Cardiac muscle cell (in vitro differentiated cells and primary cell): ENCODE measurements around the gene RNF168. TPM values are rescaled to one million over a fixed set of nuclear protein-coding genes. Genes with fewer than 3 reads are reported as not detected.

Experiments used
- DNase-seq, 2 donors: peaks; one replicate each; pipeline versions ENCODE4 v3.0.0 to v3.0.0-alpha.2; 2010 to 2017; ENCODE audit warnings: low read depth in 1 of 2, low spot score in 1 of 2
- H3K27ac ChIP-seq: fragments of 200-600 bp; sonication (generic); 2 replicates; pipeline ENCODE4 v1.5.1; 2016
- H3K27me3 ChIP-seq: fragments of 200-600 bp; sonication (generic); 2 replicates; pipeline ENCODE4 v1.6.0; 2016; ENCODE audit warnings: control low read depth
- H3K36me3 ChIP-seq: fragments of 200-600 bp; sonication (generic); 2 replicates; pipeline ENCODE4 v1.5.1; 2016; ENCODE audit warnings: control low read depth
- H3K4me1 ChIP-seq: fragments of 200-600 bp; sonication (generic); 2 replicates; pipeline ENCODE4 v1.8.1; 2017; ENCODE audit warnings: low read depth, mild to moderate bottlenecking, mixed run types
- H3K4me3 ChIP-seq: fragments of 200-600 bp; sonication (generic); 2 replicates; pipeline ENCODE4 v1.5.1; 2016; ENCODE audit warnings: mild to moderate bottlenecking
- H3K9me3 ChIP-seq: fragments of 200-600 bp; sonication (generic); 2 replicates; pipeline ENCODE4 v1.5.1; 2017; ENCODE audit warnings: low read depth, mild to moderate bottlenecking, control low read depth
- CTCF ChIP-seq: IDR thresholded peaks from 2 replicates; pipeline ENCODE4 v1.5.1; 2012; ENCODE audit warnings: low read depth, mild to moderate bottlenecking, low read length
- polyA plus RNA-seq: library from polyadenylated mRNA; unstranded; fragments of >200 nt; fragmentation: Nextera tagmentation; extraction: Ambion mirVana; gene quantifications from 2 replicates; pipeline ENCODE4 v1.2.1, GENCODE V29; 2016
- total RNA-seq: library from RNA; depleted of rRNA; stranded (reverse); fragments of >200 nt; gene quantifications from 2 replicates; pipeline ENCODE4 v1.2.3, GENCODE V29; 2016

RNF168 gene
- total and polyA plus RNA-seq, 2 experiments from 2014 or later: 9.9 to 19.0 TPM

DNA sequence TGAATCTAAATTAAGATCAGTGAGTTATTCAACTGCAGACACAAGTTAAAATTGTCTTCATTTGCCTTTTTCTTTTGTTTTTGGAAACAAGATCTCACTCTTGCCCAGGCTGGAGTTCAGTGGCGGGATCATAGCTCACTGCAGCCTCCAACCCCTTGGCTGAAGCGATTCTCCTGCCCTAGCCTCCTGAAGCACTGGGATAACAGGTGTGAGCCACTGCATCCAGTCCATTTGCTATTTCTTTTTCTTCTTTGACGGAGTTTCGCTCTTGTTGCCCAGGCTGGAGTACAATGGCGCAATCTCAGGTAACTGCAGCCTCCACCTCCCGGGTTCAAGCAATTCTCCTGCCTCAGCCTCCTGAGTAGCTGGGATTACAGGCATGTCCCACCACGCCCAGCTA, 10.3 kb downstream of the RNF168 start:
- Histone ChIP-seq H3K9me3 (no peaks in the 10 kb centered on the region), H3K4me1 (no peaks in the 10 kb centered on the region), H3K27me3 (no peaks in the 10 kb centered on the region), H3K27ac (no peak overlapping the region), H3K36me3 (no peaks in the 10 kb centered on the region), H3K4me3 (no peak overlapping the region)
- no peak for DNase-seq
- TF ChIP-seq CTCF: no peak

- Histone ChIP-seq H3K27ac (no peak overlapping the region), H3K27me3 (no peaks in the 10 kb centered on the region), H3K4me3 (no peak overlapping the region), H3K4me1 (no peaks in the 10 kb centered on the region), H3K36me3 (peaks cover 4% of the 10 kb centered on the region), H3K9me3 (no peaks in the 10 kb centered on the region)
- no peak for DNase-seq
- TF ChIP-seq CTCF: no peak
Observed at GRCh38 chr3:196492080-196492479, 11.5 kb downstream of the RNF168 start.

DNA sequence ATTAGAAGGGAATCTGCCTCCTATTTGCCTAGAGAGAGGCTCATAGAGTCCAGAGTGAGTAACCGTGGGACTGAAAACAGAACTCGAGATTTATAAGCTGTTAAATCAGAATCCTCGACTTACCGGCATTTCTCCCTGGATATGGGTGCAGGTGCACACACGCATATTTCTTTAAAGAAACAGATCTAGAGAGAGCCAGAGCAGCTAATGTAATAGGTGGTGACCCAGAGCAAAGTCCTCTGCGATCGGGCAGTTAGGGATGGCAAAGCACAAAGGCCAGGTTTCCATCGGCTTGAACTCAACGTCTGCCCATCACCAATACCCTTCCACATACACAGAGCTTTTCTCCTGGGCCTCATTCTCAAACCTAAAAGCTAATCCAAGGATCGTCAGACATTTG, 13.8 kb downstream of the RNF168 start:
- Histone ChIP-seq H3K27me3 (no peaks in the 10 kb centered on the region), H3K27ac (no peak overlapping the region), H3K4me1 (no peaks in the 10 kb centered on the region), H3K4me3 (no peak overlapping the region), H3K36me3 (peaks cover 19% of the 10 kb centered on the region), H3K9me3 (no peaks in the 10 kb centered on the region)
- DNase-seq: no peak
- no peak for TF ChIP-seq CTCF

- TF ChIP-seq CTCF: peak; percentile 38
- no peak for DNase-seq
- Histone ChIP-seq H3K27me3 (no peaks in the 10 kb centered on the region), H3K4me1 (no peaks in the 10 kb centered on the region), H3K36me3 (peaks cover 43% of the 10 kb centered on the region), H3K4me3 (no peak overlapping the region), H3K27ac (no peak overlapping the region), H3K9me3 (no peaks in the 10 kb centered on the region)
Observed at GRCh38 chr3:196486263-196486662, 17.3 kb downstream of the RNF168 start.

DNA sequence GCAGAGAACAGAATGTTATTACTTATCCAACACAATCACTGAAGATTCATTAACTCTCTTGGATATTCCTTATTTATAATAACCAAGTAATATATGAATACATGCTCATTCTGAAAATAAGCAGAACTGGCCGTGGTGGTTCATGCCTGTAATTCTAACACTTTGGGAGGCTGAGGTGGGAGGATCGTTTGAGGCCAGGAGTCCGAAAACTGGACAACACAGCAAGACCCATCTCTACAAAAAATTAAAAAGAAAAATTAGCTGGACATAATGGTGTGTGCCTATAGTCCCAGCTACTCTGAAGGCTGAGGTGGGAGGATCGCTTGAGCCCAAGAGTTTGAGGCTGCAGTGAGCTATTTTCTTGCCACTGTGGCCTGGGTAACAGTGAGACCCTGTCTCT, 25.9 kb downstream of the RNF168 start:
- H3K36me3 ChIP-seq: peaks cover 42% of the 10 kb centered on the region

More for the DNA sequence above, 25.9 kb downstream of the RNF168 start:
- H3K27me3 ChIP-seq: no peaks in the 10 kb centered on the region
- no peak overlapping the region for H3K4me3 ChIP-seq
- H3K4me1 ChIP-seq: no peaks in the 10 kb centered on the region
- no peaks in the 10 kb centered on the region for H3K9me3 ChIP-seq
- no peak for TF ChIP-seq CTCF
- no peak overlapping the region for H3K27ac ChIP-seq
- no peak for DNase-seq
